Astrocyte of the hippocampus (primary cell): ENCODE measurements around the gene ADIPOR1.
"Not testable (repeated sequence)": the region's sequence is repeated elsewhere in the genome, so short reads cannot be mapped to it uniquely, and the experiment has no call there.

ENCODE experiments used
- DNase-seq: peaks from one replicate; pipeline ENCODE4 v3.0.0; 2011; ENCODE audit warnings: low read depth, low spot score

ADIPOR1 gene

GRCh38 chr1:202938287-202938925, 19.7 kb downstream of the ADIPOR1 start:
- no peak for DNase-seq

GRCh38 chr1:202936409-202936808, 21.7 kb downstream of the ADIPOR1 start:
- not testable (repeated sequence) for DNase-seq

GRCh38 chr1:202935844-202936243, 22.3 kb downstream of the ADIPOR1 start:
- DNase-seq, result no peak

GRCh38 chr1:202934755-202935154, 23.4 kb downstream of the ADIPOR1 start:
- DNase-seq, result no peak

- no peak for DNase-seq
Observed at GRCh38 chr1:202932476-202932875, 25.6 kb downstream of the ADIPOR1 start.

- DNase-seq, result peak; percentile 99
Observed at GRCh38 chr1:202926581-202927491, 31.3 kb downstream of the ADIPOR1 start, which contains the start of gene KLHL12. Gene KLHL12, minus strand, starts transcription at chr1:202927234. Its CDS starts 2,072 bp downstream, at chr1:202925162.

- no peak for DNase-seq
Observed at GRCh38 chr1:202923533-202923932, 34.6 kb downstream of the ADIPOR1 start.

- DNase-seq, result no peak
Observed at GRCh38 chr1:202919615-202920014, 38.5 kb downstream of the ADIPOR1 start.

- DNase-seq, result no peak
Observed at GRCh38 chr1:202915146-202915545, 43.0 kb downstream of the ADIPOR1 start.

GRCh38 chr1:202912476-202912875, 45.6 kb downstream of the ADIPOR1 start:
- not testable (repeated sequence) for DNase-seq

GRCh38 chr1:202909494-202909893, 48.6 kb downstream of the ADIPOR1 start:
- no peak for DNase-seq

- no peak for DNase-seq
Observed at GRCh38 chr1:202908998-202909397, 49.1 kb downstream of the ADIPOR1 start.

- no peak for DNase-seq
Observed at GRCh38 chr1:202905331-202905730, 52.8 kb downstream of the ADIPOR1 start.

- not testable (repeated sequence) for DNase-seq
Observed at GRCh38 chr1:202903808-202904207, 54.3 kb downstream of the ADIPOR1 start.

GRCh38 chr1:202901555-202901954, 56.6 kb downstream of the ADIPOR1 start:
- no peak for DNase-seq

GRCh38 chr1:202892501-202892900, 65.6 kb downstream of the ADIPOR1 start:
- no peak for DNase-seq
